GM12878 (cell line): ENCODE measurements around the gene FRRS1L.

Experiments used
- FOS ChIP-seq: IDR thresholded peaks from 3 replicates; pipeline ENCODE4 v1.6.1; 2011; ENCODE audit warnings: borderline replicate concordance; ENCODE audit not compliant: insufficient read length; ENCODE audit errors: extremely low read depth
- MTA3 ChIP-seq: IDR thresholded peaks from 2 replicates; pipeline ENCODE4 v1.6.1; 2012; ENCODE audit warnings: low read length, inconsistent platforms, borderline replicate concordance
- TF ChIP-seq, protein P1 (sequence below): fragments of 450-650 bp; formaldehyde crosslinking; IDR thresholded peaks from 2 replicates; pipeline ENCODE4 v1.4.0; 2020; ENCODE audit warnings: mild to moderate bottlenecking, moderate library complexity
- TF ChIP-seq, protein P2 (sequence below): fragments of 450-650 bp; IDR thresholded peaks from 2 replicates; pipeline ENCODE4 v1.6.1; 2017; ENCODE audit warnings: mild to moderate bottlenecking

DNA sequence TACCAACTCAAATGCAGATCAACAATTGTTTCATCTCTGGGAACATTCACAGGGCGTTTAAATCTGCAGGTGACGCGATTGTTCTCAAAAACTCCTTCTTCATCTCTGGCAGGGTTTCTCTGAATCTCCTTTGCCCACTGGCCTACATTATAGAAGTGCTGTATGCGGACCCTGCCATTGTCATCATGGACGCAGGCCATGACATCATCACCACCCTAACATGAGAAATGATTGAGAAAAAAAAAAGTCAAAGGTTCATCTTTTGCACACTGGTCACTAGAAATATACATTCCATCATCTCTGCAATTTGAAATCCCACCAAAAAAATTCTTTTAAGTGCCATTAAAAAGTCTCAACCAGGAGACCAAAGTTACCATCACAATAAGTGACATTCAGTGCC, 25.7 kb downstream of the FRRS1L start:
- TF ChIP-seq MTA3 (no peak), FOS (no peak)
- TF ChIP-seq, protein P1, sequence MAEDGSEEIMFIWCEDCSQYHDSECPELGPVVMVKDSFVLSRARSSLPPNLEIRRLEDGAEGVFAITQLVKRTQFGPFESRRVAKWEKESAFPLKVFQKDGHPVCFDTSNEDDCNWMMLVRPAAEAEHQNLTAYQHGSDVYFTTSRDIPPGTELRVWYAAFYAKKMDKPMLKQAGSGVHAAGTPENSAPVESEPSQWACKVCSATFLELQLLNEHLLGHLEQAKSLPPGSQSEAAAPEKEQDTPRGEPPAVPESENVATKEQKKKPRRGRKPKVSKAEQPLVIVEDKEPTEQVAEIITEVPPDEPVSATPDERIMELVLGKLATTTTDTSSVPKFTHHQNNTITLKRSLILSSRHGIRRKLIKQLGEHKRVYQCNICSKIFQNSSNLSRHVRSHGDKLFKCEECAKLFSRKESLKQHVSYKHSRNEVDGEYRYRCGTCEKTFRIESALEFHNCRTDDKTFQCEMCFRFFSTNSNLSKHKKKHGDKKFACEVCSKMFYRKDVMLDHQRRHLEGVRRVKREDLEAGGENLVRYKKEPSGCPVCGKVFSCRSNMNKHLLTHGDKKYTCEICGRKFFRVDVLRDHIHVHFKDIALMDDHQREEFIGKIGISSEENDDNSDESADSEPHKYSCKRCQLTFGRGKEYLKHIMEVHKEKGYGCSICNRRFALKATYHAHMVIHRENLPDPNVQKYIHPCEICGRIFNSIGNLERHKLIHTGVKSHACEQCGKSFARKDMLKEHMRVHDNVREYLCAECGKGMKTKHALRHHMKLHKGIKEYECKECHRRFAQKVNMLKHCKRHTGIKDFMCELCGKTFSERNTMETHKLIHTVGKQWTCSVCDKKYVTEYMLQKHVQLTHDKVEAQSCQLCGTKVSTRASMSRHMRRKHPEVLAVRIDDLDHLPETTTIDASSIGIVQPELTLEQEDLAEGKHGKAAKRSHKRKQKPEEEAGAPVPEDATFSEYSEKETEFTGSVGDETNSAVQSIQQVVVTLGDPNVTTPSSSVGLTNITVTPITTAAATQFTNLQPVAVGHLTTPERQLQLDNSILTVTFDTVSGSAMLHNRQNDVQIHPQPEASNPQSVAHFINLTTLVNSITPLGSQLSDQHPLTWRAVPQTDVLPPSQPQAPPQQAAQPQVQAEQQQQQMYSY (CRISPR knock-in tag): no peak
- TF ChIP-seq, protein P2, sequence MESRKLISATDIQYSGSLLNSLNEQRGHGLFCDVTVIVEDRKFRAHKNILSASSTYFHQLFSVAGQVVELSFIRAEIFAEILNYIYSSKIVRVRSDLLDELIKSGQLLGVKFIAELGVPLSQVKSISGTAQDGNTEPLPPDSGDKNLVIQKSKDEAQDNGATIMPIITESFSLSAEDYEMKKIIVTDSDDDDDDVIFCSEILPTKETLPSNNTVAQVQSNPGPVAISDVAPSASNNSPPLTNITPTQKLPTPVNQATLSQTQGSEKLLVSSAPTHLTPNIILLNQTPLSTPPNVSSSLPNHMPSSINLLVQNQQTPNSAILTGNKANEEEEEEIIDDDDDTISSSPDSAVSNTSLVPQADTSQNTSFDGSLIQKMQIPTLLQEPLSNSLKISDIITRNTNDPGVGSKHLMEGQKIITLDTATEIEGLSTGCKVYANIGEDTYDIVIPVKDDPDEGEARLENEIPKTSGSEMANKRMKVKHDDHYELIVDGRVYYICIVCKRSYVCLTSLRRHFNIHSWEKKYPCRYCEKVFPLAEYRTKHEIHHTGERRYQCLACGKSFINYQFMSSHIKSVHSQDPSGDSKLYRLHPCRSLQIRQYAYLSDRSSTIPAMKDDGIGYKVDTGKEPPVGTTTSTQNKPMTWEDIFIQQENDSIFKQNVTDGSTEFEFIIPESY: no peak
